ENCODE data around the gene NR1D2. TPM values are rescaled to one million over a fixed set of nuclear protein-coding genes. Genes with fewer than 3 reads are reported as not detected.
A peak's percentile ranks its signal among the peaks of the same experiment; 100 is the strongest.

NR1D2 gene
- total RNA-seq, 1 experiment from 2014 or later = 23.9 TPM

GRCh38 chr3:23995219-23995618, 50.1 kb downstream of the NR1D2 start:
- H3K36me3 ChIP-seq (ENCODE audit: control insufficient read depth, insufficient read depth, low read length) = no peaks in the 10 kb centered on the region
- no peak overlapping the region for H3K4me3 ChIP-seq (ENCODE audit: low read depth, low read length)
- POLR2A ChIA-PET = no interaction called here
- H3K9me3 Mint-ChIP-seq (ENCODE audit: unreplicated experiment) = no peaks in the 10 kb centered on the region
- H3K4me1 ChIP-seq = no peaks in the 10 kb centered on the region
- DNase-seq = no peak
- intact Hi-C loops (cut with micrococcal nuclease; ENCODE audit: unreplicated experiment) = loop anchor here (5.0 kb wide), 3 partner anchors 67 to 502 kb away; no protein-coding TSS in a partner anchor
- CTCF ChIA-PET = no interaction called here
- no TSS peak for BruUV-seq (replicated peaks)
- no peaks in the 10 kb centered on the region for H3K9me3 ChIP-seq
- H3K4me1 Mint-ChIP-seq (ENCODE audit: low read depth, unreplicated experiment) = peaks cover 5% of the 10 kb centered on the region
- no peaks in the 10 kb centered on the region for H3K27me3 ChIP-seq (replicated peaks; ENCODE audit: control insufficient read depth, insufficient read depth, low read length)
- no peaks in the 10 kb centered on the region for H3K27me3 Mint-ChIP-seq (ENCODE audit: insufficient read depth, unreplicated experiment)
- H3K27ac Mint-ChIP-seq (ENCODE audit: unreplicated experiment) = no peak overlapping the region
- TF ChIP-seq, protein P1, sequence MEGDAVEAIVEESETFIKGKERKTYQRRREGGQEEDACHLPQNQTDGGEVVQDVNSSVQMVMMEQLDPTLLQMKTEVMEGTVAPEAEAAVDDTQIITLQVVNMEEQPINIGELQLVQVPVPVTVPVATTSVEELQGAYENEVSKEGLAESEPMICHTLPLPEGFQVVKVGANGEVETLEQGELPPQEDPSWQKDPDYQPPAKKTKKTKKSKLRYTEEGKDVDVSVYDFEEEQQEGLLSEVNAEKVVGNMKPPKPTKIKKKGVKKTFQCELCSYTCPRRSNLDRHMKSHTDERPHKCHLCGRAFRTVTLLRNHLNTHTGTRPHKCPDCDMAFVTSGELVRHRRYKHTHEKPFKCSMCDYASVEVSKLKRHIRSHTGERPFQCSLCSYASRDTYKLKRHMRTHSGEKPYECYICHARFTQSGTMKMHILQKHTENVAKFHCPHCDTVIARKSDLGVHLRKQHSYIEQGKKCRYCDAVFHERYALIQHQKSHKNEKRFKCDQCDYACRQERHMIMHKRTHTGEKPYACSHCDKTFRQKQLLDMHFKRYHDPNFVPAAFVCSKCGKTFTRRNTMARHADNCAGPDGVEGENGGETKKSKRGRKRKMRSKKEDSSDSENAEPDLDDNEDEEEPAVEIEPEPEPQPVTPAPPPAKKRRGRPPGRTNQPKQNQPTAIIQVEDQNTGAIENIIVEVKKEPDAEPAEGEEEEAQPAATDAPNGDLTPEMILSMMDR (IDR thresholded peaks at IDR 0.05; ENCODE audit: insufficient read depth in 1 of 2, low read depth in 1 of 2, low read length in 1 of 2, severe bottlenecking in 1 of 2, unreplicated experiment in 1 of 2) = no peak
- H3K4me3 Mint-ChIP-seq (ENCODE audit: unreplicated experiment) = no peak overlapping the region
- no peaks in the 10 kb centered on the region for H3K36me3 Mint-ChIP-seq (ENCODE audit: insufficient read depth, unreplicated experiment)

- POLR2A ChIA-PET = no interaction called here
- CTCF ChIA-PET = no interaction called here
Observed at GRCh38 chr3:23996095-23996524, 51.0 kb downstream of the NR1D2 start.

GRCh38 chr3:23999012-23999641, 54.0 kb downstream of the NR1D2 start:
- no peaks in the 10 kb centered on the region for H3K36me3 Mint-ChIP-seq (ENCODE audit: insufficient read depth, unreplicated experiment)
- intact Hi-C loops (cut with micrococcal nuclease; ENCODE audit: unreplicated experiment) = loop anchor here (1.0 to 5.0 kb wide), 6 partner anchors 63 to 684 kb away; no protein-coding TSS in a partner anchor
- no peaks in the 10 kb centered on the region for H3K4me1 ChIP-seq
- no peaks in the 10 kb centered on the region for H3K9me3 ChIP-seq
- BruUV-seq (replicated peaks) = no TSS peak
- H3K27me3 ChIP-seq (replicated peaks; ENCODE audit: control insufficient read depth, insufficient read depth, low read length) = no peaks in the 10 kb centered on the region
- ChIA-PET CTCF (interaction anchor here (0.7 kb wide), 1 partner anchor 191 kb away, joined by 5 read pairs; no protein-coding TSS in a partner anchor), POLR2A (no interaction called here)
- H3K9me3 Mint-ChIP-seq (ENCODE audit: unreplicated experiment) = no peaks in the 10 kb centered on the region
- peak; percentile 60 to 77 for DNase-seq
- TF ChIP-seq, protein P1 (IDR thresholded peaks at IDR 0.05; ENCODE audit: insufficient read depth in 1 of 2, low read depth in 1 of 2, low read length in 1 of 2, severe bottlenecking in 1 of 2, unreplicated experiment in 1 of 2) = peak; percentile 83 to 90
- H3K4me3 Mint-ChIP-seq (ENCODE audit: unreplicated experiment) = no peak overlapping the region
- H3K36me3 ChIP-seq (ENCODE audit: control insufficient read depth, insufficient read depth, low read length) = no peaks in the 10 kb centered on the region
- no peak overlapping the region for H3K27ac Mint-ChIP-seq (ENCODE audit: unreplicated experiment)
- no peak overlapping the region for H3K4me3 ChIP-seq (ENCODE audit: low read depth, low read length)
- H3K27me3 Mint-ChIP-seq (ENCODE audit: insufficient read depth, unreplicated experiment) = no peaks in the 10 kb centered on the region
- peaks cover 5% of the 10 kb centered on the region for H3K4me1 Mint-ChIP-seq (ENCODE audit: low read depth, unreplicated experiment)

More at GRCh38 chr3:23996095-23996524, 51.0 kb downstream of the NR1D2 start:
- Histone ChIP-seq H3K36me3 (ENCODE audit: control insufficient read depth, insufficient read depth, low read length) (no peaks in the 10 kb centered on the region), H3K9me3 (no peaks in the 10 kb centered on the region), H3K4me1 (no peaks in the 10 kb centered on the region), H3K4me3 (ENCODE audit: low read depth, low read length) (no peak overlapping the region), H3K27me3 (replicated peaks; ENCODE audit: control insufficient read depth, insufficient read depth, low read length) (no peaks in the 10 kb centered on the region)
- Mint-ChIP-seq H3K4me3 (ENCODE audit: unreplicated experiment) (no peak overlapping the region), H3K4me1 (ENCODE audit: low read depth, unreplicated experiment) (peaks cover 5% of the 10 kb centered on the region), H3K27ac (ENCODE audit: unreplicated experiment) (no peak overlapping the region), H3K27me3 (ENCODE audit: insufficient read depth, unreplicated experiment) (no peaks in the 10 kb centered on the region), H3K36me3 (ENCODE audit: insufficient read depth, unreplicated experiment) (no peaks in the 10 kb centered on the region), H3K9me3 (ENCODE audit: unreplicated experiment) (no peaks in the 10 kb centered on the region)
- TF ChIP-seq, protein P1 (IDR thresholded peaks at IDR 0.05; ENCODE audit: insufficient read depth in 1 of 2, low read depth in 1 of 2, low read length in 1 of 2, severe bottlenecking in 1 of 2, unreplicated experiment in 1 of 2) = no peak
- DNase-seq = no peak
- BruUV-seq (replicated peaks) = no TSS peak
- intact Hi-C loops (cut with micrococcal nuclease; ENCODE audit: unreplicated experiment) = loop anchor here (5.0 kb wide), 3 partner anchors 66 to 501 kb away; no protein-coding TSS in a partner anchor
